K562 (cell line): ENCODE measurements around the gene MYMX. TPM values are rescaled to one million over a fixed set of nuclear protein-coding genes. Genes with fewer than 3 reads are reported as not detected.

Experiments
- BHLHE40 ChIP-seq: IDR thresholded peaks from 2 replicates; pipeline ENCODE4 v1.6.1; 2011; ENCODE audit warnings: low read length, improper control_type of control experiment
- CHD4 ChIP-seq: fragments of 200-600 bp; sonication (generic); IDR thresholded peaks from 3 replicates; pipeline ENCODE4 v1.6.1; 2012; ENCODE audit warnings: low read depth, mild to moderate bottlenecking, mixed read lengths, low read length, inconsistent platforms; ENCODE audit not compliant: insufficient read depth, insufficient replicate concordance, poor library complexity, severe bottlenecking
- DIDO1 ChIP-seq: fragments of 450-650 bp; IDR thresholded peaks from 2 replicates; pipeline ENCODE4 v1.6.1; 2016; ENCODE audit warnings: low read depth, missing biosample characterization, missing genetic modification characterization
- FOXK1 ChIP-seq: sonication (generic); formaldehyde crosslinking; IDR thresholded peaks from 2 replicates; pipeline ENCODE4 v1.8.0; 2022; ENCODE audit warnings: missing genetic modification reagents, mild to moderate bottlenecking, borderline replicate concordance
- GATAD2A ChIP-seq: fragments of 450-650 bp; IDR thresholded peaks from 2 replicates; pipeline ENCODE4 v1.6.1; 2017
- HLTF ChIP-seq: fragments of 450-650 bp; IDR thresholded peaks from 2 replicates; pipeline ENCODE4 v1.6.1; 2016
- L3MBTL2 ChIP-seq: fragments of 450-650 bp; IDR thresholded peaks from 2 replicates; pipeline ENCODE4 v1.6.1; 2016; ENCODE audit warnings: mild to moderate bottlenecking, moderate library complexity
- LARP7 ChIP-seq: fragments of 450-650 bp; IDR thresholded peaks from 2 replicates; pipeline ENCODE4 v1.6.1; 2016
- MECOM ChIP-seq: fragments of 250-450 bp; sonication (Bioruptor Pico); IDR thresholded peaks from 2 replicates; pipeline ENCODE4 v1.8.0; 2022; ENCODE audit warnings: inconsistent platforms
- PCBP2 ChIP-seq: fragments of 200-400 bp; formaldehyde crosslinking; IDR thresholded peaks from 2 replicates; pipeline ENCODE4 v1.6.1; 2018; ENCODE audit warnings: low read length, low read depth, mild to moderate bottlenecking, moderate library complexity; ENCODE audit not compliant: poor library complexity, severe bottlenecking
- POLR2G ChIP-seq: fragments of 200-400 bp; formaldehyde crosslinking; IDR thresholded peaks from 2 replicates; pipeline ENCODE4 v1.6.1; 2017; ENCODE audit warnings: low read depth, mild to moderate bottlenecking, antibody characterized with exemption, low read length, moderate library complexity
- POLR2H ChIP-seq: IDR thresholded peaks from 2 replicates; pipeline ENCODE4 v1.6.1; 2016; ENCODE audit warnings: missing genetic modification characterization, low read depth, mild to moderate bottlenecking, control low read depth, missing compliant biosample characterization, moderate library complexity
- POU5F1 ChIP-seq: fragments of 150-350 bp; IDR thresholded peaks from 2 replicates; pipeline ENCODE4 v1.6.1; 2014; ENCODE audit warnings: borderline replicate concordance, low read length, low read depth, mild to moderate bottlenecking; ENCODE audit not compliant: partially characterized antibody
- PPARD ChIP-seq: fragments of 250-450 bp; sonication (Bioruptor Pico); IDR thresholded peaks from 2 replicates; pipeline ENCODE4 v1.8.0; 2022; ENCODE audit warnings: inconsistent platforms, mild to moderate bottlenecking, moderate library complexity
- PRMT5 ChIP-seq: sonication (generic); formaldehyde crosslinking; IDR thresholded peaks from 2 replicates; pipeline ENCODE4 v1.5.0; 2020; ENCODE audit warnings: missing genetic modification reagents
- RAD51 ChIP-seq: fragments of 450-650 bp; IDR thresholded peaks from 2 replicates; pipeline ENCODE4 v1.7.1; 2016; ENCODE audit warnings: low read depth, mild to moderate bottlenecking, borderline replicate concordance
- SRF ChIP-seq, 2 experiments: fragments of 250-450, 450-650 bp in 1 of 2; sonication (Bioruptor Pico) in 1 of 2; sonication (generic) in 1 of 2; formaldehyde crosslinking; IDR thresholded peaks; 2 replicates each; pipeline versions ENCODE4 v1.5.0 to v1.5.1; 2020 to 2022; ENCODE audit warnings: mild to moderate bottlenecking in 1 of 2, missing genetic modification reagents in 1 of 2
- STAT5A ChIP-seq: IDR thresholded peaks from 2 replicates; pipeline ENCODE4 v1.6.1; 2012; ENCODE audit warnings: low read length, inconsistent platforms, borderline replicate concordance
- TAF9B ChIP-seq: fragments of 450-650 bp; IDR thresholded peaks from 2 replicates; pipeline ENCODE4 v1.6.1; 2018; ENCODE audit warnings: mild to moderate bottlenecking; ENCODE audit not compliant: partially characterized antibody
- TCF3 ChIP-seq: sonication (generic); formaldehyde crosslinking; IDR thresholded peaks from 2 replicates; pipeline ENCODE4 v1.4.0; 2020; ENCODE audit warnings: mild to moderate bottlenecking, missing genetic modification reagents
- ZNF384 ChIP-seq: IDR thresholded peaks from 2 replicates; pipeline ENCODE4 v1.6.1; 2012; ENCODE audit warnings: low read depth, low read length, improper control_type of control experiment
- polyA plus RNA-seq, 8 experiments: library from polyadenylated mRNA; depleted of rRNA in 4 of 8; stranded (reverse) in 5 of 8; unstranded in 3 of 8; fragments of >200 nt; fragmentation: Nextera tagmentation in 2 of 8; fragmentation: Illumina TruSeq in 1 of 8; extraction: Ambion mirVana in 2 of 8; extraction: Trizol in 1 of 8; gene quantifications; 2 replicates each; pipeline versions ENCODE4 v1.2.1 to v1.2.3, GENCODE V29; 2011 to 2014; ENCODE audit warnings: inconsistent platforms in 1 of 8, missing spikeins in 1 of 8
- total RNA-seq, 7 experiments: library from RNA; depleted of rRNA in 6 of 7; stranded (reverse); fragments of >200 nt in 6 of 7; fragmentation: Illumina TruSeq in 2 of 7; extraction: Trizol in 2 of 7; gene quantifications; 2 replicates each; pipeline versions ENCODE4 v1.2.1 to v1.2.3, GENCODE V29; 2011 to 2021; ENCODE audit warnings: low replicate concordance in 1 of 7
- TF ChIP-seq, protein P1 (sequence below): sonication (generic); formaldehyde crosslinking; IDR thresholded peaks from 2 replicates; pipeline ENCODE4 v1.8.0; 2023; ENCODE audit warnings: mild to moderate bottlenecking, missing genetic modification reagents
- TF ChIP-seq, protein P2 (sequence below): fragments of 450-650 bp; IDR thresholded peaks from 2 replicates; pipeline ENCODE4 v1.6.1; 2016; ENCODE audit warnings: low read depth, mild to moderate bottlenecking, moderate library complexity
- TF ChIP-seq, protein P3 (sequence below): sonication (generic); formaldehyde crosslinking; IDR thresholded peaks from 2 replicates; pipeline ENCODE4 v1.5.0; 2020; ENCODE audit warnings: missing genetic modification reagents
- TF ChIP-seq, protein P4 (sequence below): fragments of 250-450 bp; sonication (Bioruptor Pico); IDR thresholded peaks from 2 replicates; pipeline ENCODE4 v1.5.0; 2021

The MYMX gene
- total and polyA plus RNA-seq, 9 of the 15 experiments (the other 6 are each of a cell fraction or from before 2014, with no cell fraction given) = 0.12 TPM; not detected in 8

DNA sequence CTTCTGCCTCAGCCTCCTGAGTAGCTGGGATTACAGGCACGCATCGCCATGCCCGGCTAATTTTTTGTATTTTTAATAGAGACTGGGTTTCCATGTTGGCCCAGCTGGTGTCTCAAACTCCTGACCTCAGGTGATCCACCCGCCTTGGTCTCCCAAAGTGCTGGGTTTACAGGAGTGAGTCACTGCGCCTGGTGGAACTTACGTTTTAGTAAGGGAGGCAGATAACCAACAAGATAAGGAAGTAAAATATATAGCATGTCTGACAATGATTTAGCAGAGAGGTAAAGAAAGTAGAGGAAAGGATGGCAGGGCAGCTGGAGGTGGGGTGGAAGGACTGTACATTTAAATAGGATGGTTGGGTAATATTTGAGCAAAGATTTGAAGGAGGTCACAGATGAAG is 12.8 kb upstream of the MYMX start (continued):
- TF ChIP-seq, protein P1, sequence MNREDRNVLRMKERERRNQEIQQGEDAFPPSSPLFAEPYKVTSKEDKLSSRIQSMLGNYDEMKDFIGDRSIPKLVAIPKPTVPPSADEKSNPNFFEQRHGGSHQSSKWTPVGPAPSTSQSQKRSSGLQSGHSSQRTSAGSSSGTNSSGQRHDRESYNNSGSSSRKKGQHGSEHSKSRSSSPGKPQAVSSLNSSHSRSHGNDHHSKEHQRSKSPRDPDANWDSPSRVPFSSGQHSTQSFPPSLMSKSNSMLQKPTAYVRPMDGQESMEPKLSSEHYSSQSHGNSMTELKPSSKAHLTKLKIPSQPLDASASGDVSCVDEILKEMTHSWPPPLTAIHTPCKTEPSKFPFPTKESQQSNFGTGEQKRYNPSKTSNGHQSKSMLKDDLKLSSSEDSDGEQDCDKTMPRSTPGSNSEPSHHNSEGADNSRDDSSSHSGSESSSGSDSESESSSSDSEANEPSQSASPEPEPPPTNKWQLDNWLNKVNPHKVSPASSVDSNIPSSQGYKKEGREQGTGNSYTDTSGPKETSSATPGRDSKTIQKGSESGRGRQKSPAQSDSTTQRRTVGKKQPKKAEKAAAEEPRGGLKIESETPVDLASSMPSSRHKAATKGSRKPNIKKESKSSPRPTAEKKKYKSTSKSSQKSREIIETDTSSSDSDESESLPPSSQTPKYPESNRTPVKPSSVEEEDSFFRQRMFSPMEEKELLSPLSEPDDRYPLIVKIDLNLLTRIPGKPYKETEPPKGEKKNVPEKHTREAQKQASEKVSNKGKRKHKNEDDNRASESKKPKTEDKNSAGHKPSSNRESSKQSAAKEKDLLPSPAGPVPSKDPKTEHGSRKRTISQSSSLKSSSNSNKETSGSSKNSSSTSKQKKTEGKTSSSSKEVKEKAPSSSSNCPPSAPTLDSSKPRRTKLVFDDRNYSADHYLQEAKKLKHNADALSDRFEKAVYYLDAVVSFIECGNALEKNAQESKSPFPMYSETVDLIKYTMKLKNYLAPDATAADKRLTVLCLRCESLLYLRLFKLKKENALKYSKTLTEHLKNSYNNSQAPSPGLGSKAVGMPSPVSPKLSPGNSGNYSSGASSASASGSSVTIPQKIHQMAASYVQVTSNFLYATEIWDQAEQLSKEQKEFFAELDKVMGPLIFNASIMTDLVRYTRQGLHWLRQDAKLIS (CRISPR knock-in tag) = no peak
- TF ChIP-seq ZNF384 (no peak), SRF (CRISPR knock-in tag; IDR thresholded peaks at IDR 0.05) (no peak), MECOM (CRISPR knock-in tag) (no peak), CHD4 (no peak), TAF9B (peak; percentile 40), TCF3 (CRISPR knock-in tag) (0 out of 2 replicates have a peak, but pooled peaks have one; percentile 13), POLR2H (tag) (no peak), PPARD (CRISPR knock-in tag) (no peak), PRMT5 (CRISPR knock-in tag) (no peak), STAT5A (no peak), POLR2G (no peak), HLTF (no peak), FOXK1 (CRISPR knock-in tag) (no peak), L3MBTL2 (no peak), RAD51 (no peak), GATAD2A (0 out of 2 replicates have a peak, but pooled peaks have one; percentile 18), DIDO1 (tag) (no peak), LARP7 (no peak), BHLHE40 (0 out of 2 replicates have a peak, but pooled peaks have one; percentile 31), PCBP2 (no peak), POU5F1 (no peak)
- TF ChIP-seq, protein P2, sequence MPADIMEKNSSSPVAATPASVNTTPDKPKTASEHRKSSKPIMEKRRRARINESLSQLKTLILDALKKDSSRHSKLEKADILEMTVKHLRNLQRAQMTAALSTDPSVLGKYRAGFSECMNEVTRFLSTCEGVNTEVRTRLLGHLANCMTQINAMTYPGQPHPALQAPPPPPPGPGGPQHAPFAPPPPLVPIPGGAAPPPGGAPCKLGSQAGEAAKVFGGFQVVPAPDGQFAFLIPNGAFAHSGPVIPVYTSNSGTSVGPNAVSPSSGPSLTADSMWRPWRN = no peak
- TF ChIP-seq, protein P3, sequence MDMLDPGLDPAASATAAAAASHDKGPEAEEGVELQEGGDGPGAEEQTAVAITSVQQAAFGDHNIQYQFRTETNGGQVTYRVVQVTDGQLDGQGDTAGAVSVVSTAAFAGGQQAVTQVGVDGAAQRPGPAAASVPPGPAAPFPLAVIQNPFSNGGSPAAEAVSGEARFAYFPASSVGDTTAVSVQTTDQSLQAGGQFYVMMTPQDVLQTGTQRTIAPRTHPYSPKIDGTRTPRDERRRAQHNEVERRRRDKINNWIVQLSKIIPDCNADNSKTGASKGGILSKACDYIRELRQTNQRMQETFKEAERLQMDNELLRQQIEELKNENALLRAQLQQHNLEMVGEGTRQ (CRISPR knock-in tag) = no peak
- TF ChIP-seq, protein P4, sequence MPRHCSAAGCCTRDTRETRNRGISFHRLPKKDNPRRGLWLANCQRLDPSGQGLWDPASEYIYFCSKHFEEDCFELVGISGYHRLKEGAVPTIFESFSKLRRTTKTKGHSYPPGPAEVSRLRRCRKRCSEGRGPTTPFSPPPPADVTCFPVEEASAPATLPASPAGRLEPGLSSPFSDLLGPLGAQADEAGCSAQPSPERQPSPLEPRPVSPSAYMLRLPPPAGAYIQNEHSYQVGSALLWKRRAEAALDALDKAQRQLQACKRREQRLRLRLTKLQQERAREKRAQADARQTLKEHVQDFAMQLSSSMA (CRISPR knock-in tag) = no peak
